Measurements from ENCODE around the gene CASP8. TPM values are rescaled to one million over a fixed set of nuclear protein-coding genes. Genes with fewer than 3 reads are reported as not detected.

The CASP8 gene
- total RNA-seq, 1 donor from 2014 or later = 84.4 TPM

DNA sequence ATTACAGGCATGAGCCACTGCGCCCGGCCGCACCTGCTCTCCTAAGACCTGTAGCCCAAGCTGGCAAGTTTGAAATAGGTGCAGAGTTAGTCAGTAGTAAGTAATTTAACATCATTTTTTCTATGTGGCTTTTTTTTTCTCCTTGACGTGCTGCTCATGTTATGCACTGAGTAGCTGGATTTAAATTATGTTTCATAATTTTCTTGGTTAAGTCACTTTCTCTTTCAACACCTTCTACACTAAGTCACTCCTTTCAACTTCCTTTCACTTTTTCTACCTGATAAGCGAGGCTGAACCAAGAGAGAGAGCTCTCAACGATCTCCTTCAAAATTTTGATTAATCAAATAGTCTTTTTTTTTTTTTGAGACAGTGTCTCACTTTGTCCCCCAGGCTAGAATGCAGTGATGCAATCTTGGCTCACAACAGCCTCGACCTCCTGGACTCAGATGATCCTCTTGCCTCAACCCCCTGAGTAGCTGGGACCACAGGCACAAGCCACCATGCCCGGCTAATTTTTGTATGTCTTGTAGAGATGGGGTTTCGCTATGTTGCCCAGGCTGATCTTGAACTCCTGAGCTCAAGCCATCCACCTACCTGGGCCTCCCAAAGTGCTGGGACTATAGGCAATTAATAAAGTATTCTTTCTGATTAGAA is 13.1 kb downstream of the CASP8 start:
- no peaks in the 10 kb centered on the region for H3K9me3 Mint-ChIP-seq
- intact Hi-C loops (cut with micrococcal nuclease) = no loop called here
- CTCF ChIA-PET = interaction anchor here (1.7 kb wide), 1 partner anchor 9 kb away, joined by 4 read pairs; no protein-coding TSS in a partner anchor
- no peak overlapping the region for H3K4me3 Mint-ChIP-seq
- ATAC-seq (ENCODE audit: low read depth) = no peak
- TF ChIP-seq, protein P1, sequence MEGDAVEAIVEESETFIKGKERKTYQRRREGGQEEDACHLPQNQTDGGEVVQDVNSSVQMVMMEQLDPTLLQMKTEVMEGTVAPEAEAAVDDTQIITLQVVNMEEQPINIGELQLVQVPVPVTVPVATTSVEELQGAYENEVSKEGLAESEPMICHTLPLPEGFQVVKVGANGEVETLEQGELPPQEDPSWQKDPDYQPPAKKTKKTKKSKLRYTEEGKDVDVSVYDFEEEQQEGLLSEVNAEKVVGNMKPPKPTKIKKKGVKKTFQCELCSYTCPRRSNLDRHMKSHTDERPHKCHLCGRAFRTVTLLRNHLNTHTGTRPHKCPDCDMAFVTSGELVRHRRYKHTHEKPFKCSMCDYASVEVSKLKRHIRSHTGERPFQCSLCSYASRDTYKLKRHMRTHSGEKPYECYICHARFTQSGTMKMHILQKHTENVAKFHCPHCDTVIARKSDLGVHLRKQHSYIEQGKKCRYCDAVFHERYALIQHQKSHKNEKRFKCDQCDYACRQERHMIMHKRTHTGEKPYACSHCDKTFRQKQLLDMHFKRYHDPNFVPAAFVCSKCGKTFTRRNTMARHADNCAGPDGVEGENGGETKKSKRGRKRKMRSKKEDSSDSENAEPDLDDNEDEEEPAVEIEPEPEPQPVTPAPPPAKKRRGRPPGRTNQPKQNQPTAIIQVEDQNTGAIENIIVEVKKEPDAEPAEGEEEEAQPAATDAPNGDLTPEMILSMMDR (IDR thresholded peaks at IDR 0.05) = no peak
- peaks cover 91% of the 10 kb centered on the region for H3K36me3 Mint-ChIP-seq (ENCODE audit: low read depth)
- peak overlapping the region; percentile 24 for H3K27ac Mint-ChIP-seq
- H3K4me1 Mint-ChIP-seq = peaks cover 12% of the 10 kb centered on the region
- POLR2A ChIA-PET = interaction anchor here (1.4 kb wide), 1 partner anchor 13 kb away, joined by 4 read pairs; the partner anchor contains the start of gene CASP8
- H3K27me3 Mint-ChIP-seq = no peaks in the 10 kb centered on the region
- no peak for DNase-seq

DNA sequence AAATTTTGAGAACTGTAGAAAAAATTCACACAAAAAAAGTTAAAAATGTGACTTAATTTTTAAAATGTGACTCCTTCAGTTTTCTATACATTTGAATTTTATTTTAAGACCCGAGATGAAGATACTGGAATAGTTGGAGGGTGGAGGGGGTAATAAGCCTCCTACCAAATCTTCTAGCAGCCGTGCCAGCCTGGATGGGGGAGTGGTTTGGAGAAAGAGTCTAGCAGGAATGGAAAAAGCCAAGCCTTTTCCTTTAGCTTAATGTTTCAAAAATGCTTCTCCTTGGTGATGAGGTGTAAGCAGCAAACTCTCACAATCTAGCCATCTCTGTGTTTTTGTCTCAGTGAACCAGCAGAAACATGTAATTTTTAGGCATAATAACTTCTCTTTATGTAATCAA is 14.7 kb downstream of the CASP8 start:
- Mint-ChIP-seq H3K4me1 (peaks cover 21% of the 10 kb centered on the region), H3K36me3 (ENCODE audit: low read depth) (peaks cover 90% of the 10 kb centered on the region), H3K27me3 (no peaks in the 10 kb centered on the region), H3K27ac (no peak overlapping the region), H3K9me3 (no peaks in the 10 kb centered on the region), H3K4me3 (no peak overlapping the region)
- intact Hi-C loops (cut with micrococcal nuclease) = loop anchor here (2.0 kb wide), 1 partner anchor 14 kb away; the partner anchor contains the start of gene CASP8
- no peak for ATAC-seq (ENCODE audit: low read depth)
- no peak for DNase-seq
- POLR2A ChIA-PET = interaction anchor here (0.6 kb wide), 2 partner anchors 8 to 411 kb away, joined by 4 read pairs; no protein-coding TSS in a partner anchor
- TF ChIP-seq, protein P1 (IDR thresholded peaks at IDR 0.05) = no peak
- CTCF ChIA-PET = interaction anchor here (1.3 to 1.7 kb wide), 2 partner anchors 10 to 43 kb away, joined by 4 to 5 read pairs; no protein-coding TSS in a partner anchor

DNA sequence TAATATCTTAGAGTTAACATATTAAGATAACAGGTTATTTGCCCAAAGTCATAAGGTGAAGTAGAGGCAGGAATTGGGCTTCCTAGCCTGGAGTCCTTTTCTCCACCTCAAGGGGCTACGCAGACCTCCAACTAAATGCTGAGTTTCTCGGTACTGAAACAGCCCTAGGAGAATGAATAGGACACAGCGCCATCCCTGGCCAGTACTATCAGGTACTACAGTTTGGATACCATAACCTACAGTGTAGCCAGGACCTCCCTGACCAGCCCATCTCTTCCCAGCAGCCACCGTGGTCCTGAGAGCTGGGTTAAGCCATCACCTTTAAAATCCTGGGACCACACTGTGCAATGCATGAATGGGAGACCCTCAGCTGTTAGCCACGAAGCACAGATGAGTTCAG is 15.7 kb downstream of the CASP8 start:
- TF ChIP-seq, protein P1 (IDR thresholded peaks at IDR 0.05) = no peak
- Mint-ChIP-seq H3K9me3 (no peaks in the 10 kb centered on the region), H3K27ac (no peak overlapping the region), H3K36me3 (ENCODE audit: low read depth) (peaks cover 88% of the 10 kb centered on the region), H3K4me3 (no peak overlapping the region), H3K4me1 (peaks cover 25% of the 10 kb centered on the region), H3K27me3 (no peaks in the 10 kb centered on the region)
- ATAC-seq (ENCODE audit: low read depth) = no peak
- intact Hi-C loops (cut with micrococcal nuclease) = loop anchor here (1.0 to 2.0 kb wide), 2 partner anchors 15 to 40 kb away; partner anchors contain the start of gene CASP8
- CTCF ChIA-PET = interaction anchor here (2.0 kb wide), 1 partner anchor 39 kb away, joined by 6 read pairs; no protein-coding TSS in a partner anchor
- POLR2A ChIA-PET = no interaction called here
- no peak for DNase-seq

DNA sequence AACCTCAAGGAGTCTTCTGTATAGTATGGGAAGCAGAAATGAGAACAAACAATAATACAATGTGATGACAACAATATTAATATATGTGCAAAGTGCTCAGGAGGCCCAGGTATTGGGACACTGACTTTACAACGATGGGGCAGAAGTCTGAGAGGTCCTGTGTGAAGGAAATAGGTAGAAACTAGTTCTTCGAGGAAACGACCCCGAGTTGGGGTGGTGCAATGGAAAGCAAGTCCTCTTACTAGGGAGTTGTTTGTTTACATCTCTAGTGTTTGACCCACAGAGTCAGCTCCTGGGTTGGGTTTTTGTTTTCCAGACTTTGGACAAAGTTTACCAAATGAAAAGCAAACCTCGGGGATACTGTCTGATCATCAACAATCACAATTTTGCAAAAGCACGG is 16.2 kb downstream of the CASP8 start:
- H3K27ac Mint-ChIP-seq = peak overlapping the region; percentile 12
- H3K4me3 Mint-ChIP-seq = no peak overlapping the region
- no peak for ATAC-seq (ENCODE audit: low read depth)
- H3K36me3 Mint-ChIP-seq (ENCODE audit: low read depth) = peaks cover 85% of the 10 kb centered on the region
- POLR2A ChIA-PET = no interaction called here
- H3K4me1 Mint-ChIP-seq = peaks cover 25% of the 10 kb centered on the region
- TF ChIP-seq, protein P1 (IDR thresholded peaks at IDR 0.05) = no peak
- no peak for DNase-seq
- H3K27me3 Mint-ChIP-seq = no peaks in the 10 kb centered on the region
- CTCF ChIA-PET = interaction anchor here (2.0 kb wide), 1 partner anchor 40 kb away, joined by 6 read pairs; no protein-coding TSS in a partner anchor
- intact Hi-C loops (cut with micrococcal nuclease) = loop anchor here (1.0 kb wide), 1 partner anchor 40 kb away; no protein-coding TSS in a partner anchor
- H3K9me3 Mint-ChIP-seq = no peaks in the 10 kb centered on the region

DNA sequence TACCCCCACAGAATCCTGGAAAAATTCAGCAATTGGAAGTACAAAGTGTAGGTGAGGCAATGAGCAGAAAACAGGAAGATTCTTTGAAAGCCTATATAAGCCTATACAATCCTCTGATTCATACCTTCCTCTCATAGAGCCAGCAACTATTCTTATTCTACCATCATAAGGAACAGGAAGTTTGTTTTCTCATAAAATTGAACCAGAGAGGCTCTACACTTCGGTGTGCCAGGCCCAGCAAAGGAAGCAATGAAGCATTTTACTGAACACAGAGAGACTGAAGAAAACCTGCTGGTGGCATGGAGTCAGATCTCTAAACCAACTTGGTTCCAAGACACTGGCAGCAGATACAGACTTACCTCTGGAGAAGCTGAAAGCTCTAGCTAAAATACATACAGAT is 18.7 kb downstream of the CASP8 start:
- DNase-seq (no peak), ATAC-seq (ENCODE audit: low read depth) (peak; percentile 10)
- Mint-ChIP-seq H3K4me3 (no peak overlapping the region), H3K9me3 (no peaks in the 10 kb centered on the region), H3K27me3 (no peaks in the 10 kb centered on the region), H3K4me1 (peaks cover 20% of the 10 kb centered on the region), H3K27ac (peak overlapping the region; percentile 32), H3K36me3 (ENCODE audit: low read depth) (peaks cover 62% of the 10 kb centered on the region)
- TF ChIP-seq, protein P1 (IDR thresholded peaks at IDR 0.05) = no peak
- ChIA-PET POLR2A (interaction anchor here (0.5 to 1.9 kb wide), 5 partner anchors 19 to 411 kb away, joined by 3 to 9 read pairs (median 6); partner anchors contain the start of gene CASP8), CTCF (interaction anchor here (1.3 to 1.6 kb wide), 4 partner anchors 26 to 47 kb away, joined by 3 to 6 read pairs (median 4); no protein-coding TSS in a partner anchor)
- intact Hi-C loops (cut with micrococcal nuclease) = no loop called here
